Right ventricle myocardium superior (tissue), 1 donor: ENCODE measurements around the gene CCDC158. TPM values are rescaled to one million over a fixed set of nuclear protein-coding genes. Genes with fewer than 3 reads are reported as not detected.

Experiments used
- ATAC-seq: fragments of 200-7000 bp; cut with Tn5 transposase; one replicate; pipeline ENCODE4 v1.9.1; 2020; ENCODE audit warnings: mild to moderate bottlenecking; ENCODE audit not compliant: poor library complexity
- DNase-seq: peaks from one replicate; pipeline ENCODE4 v3.0.0-alpha.2; 2020
- intact Hi-C: fragments of 100-400 bp; cut with DNase I; formaldehyde crosslinking; loops from one replicate; pipeline ENCODE4 v1.11.2; 2022
- total RNA-seq: library from RNA; stranded (reverse); fragmentation: NEBNext Ultra II Directional; extraction: Animal tissue kit (Norgen Biotek cat#: 25700); gene quantifications from one replicate; pipeline ENCODE4 v1.2.1, GENCODE V29; 2021
- donor health status: DM: no; HTN: yes; CAD: no; lungs with severe emphysema.

Gene CCDC158
- total RNA-seq, 1 donor from 2014 or later: 0.22 TPM

DNA sequence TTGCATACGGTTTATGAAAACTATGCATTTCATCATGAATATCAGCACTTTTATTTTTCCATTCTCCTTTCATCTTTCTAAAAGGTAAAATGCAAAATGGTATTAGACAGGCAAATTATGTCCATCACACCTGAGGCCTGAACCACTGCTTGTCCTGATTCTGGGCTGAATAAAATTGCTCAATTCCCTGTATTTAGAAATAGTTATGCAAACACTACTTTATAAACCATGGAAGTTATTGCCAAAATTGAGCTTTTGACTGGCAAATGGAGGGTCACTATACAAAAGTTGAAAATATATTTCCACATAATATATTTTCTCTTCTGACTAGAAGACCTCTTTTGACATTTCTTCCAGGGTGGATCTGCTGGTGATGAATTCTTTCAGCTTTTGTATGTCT is 148.4 kb downstream of the CCDC158 start:
- ATAC-seq: no peak
- intact Hi-C loops: no loop called here
- DNase-seq: no peak

DNA sequence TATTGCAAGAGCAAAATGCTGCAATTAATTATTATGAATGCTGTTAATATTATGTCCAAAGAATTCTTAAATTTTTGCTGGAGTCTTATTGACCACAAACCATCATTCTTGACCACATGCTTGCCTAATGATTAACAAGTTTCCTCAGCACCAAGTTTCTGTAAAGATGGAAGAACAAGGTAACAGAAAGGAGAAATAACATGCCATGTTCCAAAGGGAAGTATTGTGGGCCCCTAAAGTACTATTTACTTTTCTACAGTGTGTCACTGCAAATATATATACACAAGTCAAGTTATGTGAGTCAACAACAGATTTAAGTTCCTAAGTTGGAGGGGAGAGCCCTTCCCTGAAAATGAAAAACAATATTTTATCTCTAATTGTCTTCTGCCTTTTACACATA is 148.9 kb downstream of the CCDC158 start:
- intact Hi-C loops: no loop called here
- ATAC-seq: no peak

GRCh38 chr4:76271248-76271647 is 149.7 kb downstream of the CCDC158 start:
- intact Hi-C loops: no loop called here
- DNase-seq (no peak), ATAC-seq (no peak)

More for the DNA sequence above, 148.9 kb downstream of the CCDC158 start:
- no peak for DNase-seq

- ATAC-seq: no peak
- intact Hi-C loops: no loop called here
- no peak for DNase-seq
Measured at GRCh38 chr4:76270244-76271175, 150.4 kb downstream of the CCDC158 start.

GRCh38 chr4:76267811-76268210 is 153.1 kb downstream of the CCDC158 start:
- ATAC-seq: no peak
- DNase-seq: no peak
- intact Hi-C loops: no loop called here

DNA sequence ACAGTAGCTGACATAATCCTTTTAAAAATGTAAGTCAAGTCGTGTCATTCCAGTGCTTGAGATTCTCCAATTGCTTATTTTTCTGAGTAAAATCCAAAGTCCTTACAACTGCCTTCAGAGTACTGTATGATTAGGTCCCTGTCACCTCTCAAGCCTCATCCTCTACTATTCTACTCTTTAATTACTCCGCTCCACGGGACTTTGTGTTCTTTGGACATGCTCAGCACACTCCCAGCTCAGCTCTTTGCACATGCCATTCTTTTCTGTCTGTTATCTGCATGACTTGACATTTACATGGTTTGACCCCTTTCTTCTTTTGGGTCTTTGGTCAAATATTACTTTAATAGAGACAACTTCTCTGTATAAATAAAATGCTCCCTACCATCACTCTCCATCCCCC is 154.3 kb downstream of the CCDC158 start:
- ATAC-seq: peak; percentile 45
- no peak for DNase-seq
- intact Hi-C loops: no loop called here

DNA sequence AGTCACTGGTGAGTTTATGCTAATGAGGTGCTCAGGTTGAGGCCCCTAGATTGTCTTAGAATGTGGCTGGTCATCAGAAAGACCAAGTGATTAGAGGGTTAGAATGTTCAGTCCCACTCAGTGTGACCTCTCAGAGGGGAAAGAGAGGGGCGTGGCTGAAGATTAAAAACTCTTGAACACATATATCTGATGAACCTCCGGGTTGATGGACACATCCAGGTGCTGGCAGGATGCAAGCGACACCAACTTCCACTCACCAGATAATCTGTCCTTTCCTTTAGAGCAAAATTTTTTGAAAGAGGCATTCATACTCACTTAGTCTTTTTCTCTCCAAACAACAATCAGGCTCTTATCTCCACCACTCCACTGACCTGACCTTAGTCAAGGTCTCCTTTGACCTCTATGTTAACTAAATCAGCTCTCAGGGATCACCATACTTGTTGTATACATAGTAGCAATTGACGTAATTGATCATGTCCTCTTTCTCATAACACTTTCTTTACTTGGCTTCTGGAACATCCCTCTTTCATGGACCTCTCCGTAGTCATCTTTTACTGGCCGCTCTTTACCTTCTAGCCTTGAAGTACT is 155.2 kb downstream of the CCDC158 start:
- DNase-seq: no peak
- intact Hi-C loops: no loop called here
- ATAC-seq: no peak

Other genes with a start within 250 kb of the CCDC158 start
- 96.3 TPM for gene SCARB2, start 207.3 kb downstream of the CCDC158 start, total RNA-seq
- 2.0 TPM for gene FAM47E, start 169.4 kb downstream of the CCDC158 start, total RNA-seq
- 27.2 TPM for gene STBD1, start 114.4 kb downstream of the CCDC158 start, total RNA-seq
- gene SHROOM3, start 14.1 kb upstream of the CCDC158 start, total RNA-seq: 10.5 TPM